CD4-positive, alpha-beta T cell (primary cell): ENCODE results near the gene YES1. TPM values are rescaled to one million over a fixed set of nuclear protein-coding genes. Genes with fewer than 3 reads are reported as not detected.

ENCODE experiments used
- ATAC-seq: fragments of 200-7000 bp; cut with Tn5 transposase; one replicate; pipeline ENCODE4 v1.10.0; 2022; ENCODE audit warnings: mild to moderate bottlenecking; ENCODE audit not compliant: poor library complexity
- CTCF ChIA-PET: fragments of 350-600 bp; sonication (Branson Sonifier 250); formaldehyde crosslinking; loops from one replicate; lab custom pipeline; 2021; ENCODE audit warnings: antibody characterized with exemption, inconsistent platforms; lab: Charles Lee
- POLR2A ChIA-PET: fragments of 350-600 bp; sonication (Branson Sonifier 250); formaldehyde crosslinking; loops from one replicate; lab custom pipeline; 2021; ENCODE audit warnings: antibody characterized with exemption, inconsistent platforms; lab: Charles Lee
- DNase-seq, 14 experiments: peaks; one replicate each; pipeline ENCODE4 v3.0.0-alpha.2; 2013 to 2020; ENCODE audit warnings: mixed read lengths in 2 of 14
- H3K27ac ChIP-seq, 2 donors: one replicate each; pipeline versions ENCODE4 v1.5.1 to v1.7.0; 2013; ENCODE audit warnings: low read length in 2 of 2, low read depth in 1 of 2, mild to moderate bottlenecking in 1 of 2
- H3K27me3 ChIP-seq, 2 experiments: 1 replicate in 1 of 2; 2 replicates in 1 of 2; pipeline versions ENCODE4 v1.6.1 to v1.7.0; 2013; ENCODE audit warnings: low read length in 2 of 2, control low read depth in 1 of 2, mild to moderate bottlenecking in 1 of 2, moderate library complexity in 1 of 2; ENCODE audit not compliant: insufficient read depth in 2 of 2, control insufficient read depth in 1 of 2
- H3K36me3 ChIP-seq: one replicate; pipeline ENCODE4 v1.6.1; 2013; ENCODE audit warnings: low read length, control low read depth; ENCODE audit not compliant: insufficient read depth
- H3K4me1 ChIP-seq: one replicate; pipeline ENCODE4 v1.6.1; 2013; ENCODE audit warnings: low read length, control low read depth; ENCODE audit not compliant: insufficient read depth
- H3K4me3 ChIP-seq: one replicate; pipeline ENCODE4 v1.5.1; 2013; ENCODE audit warnings: mild to moderate bottlenecking, low read length, moderate library complexity
- H3K9me3 ChIP-seq, 2 experiments: 1 replicate in 1 of 2; 2 replicates in 1 of 2; pipeline versions ENCODE4 v1.6.1 to v1.7.0; 2013; ENCODE audit warnings: low read length in 2 of 2, mild to moderate bottlenecking in 2 of 2, control low read depth in 1 of 2, moderate library complexity in 1 of 2; ENCODE audit not compliant: control insufficient read depth in 1 of 2, insufficient read depth in 1 of 2
- H3K27ac Mint-ChIP-seq: one replicate; pipeline ENCODE4 v1.8.0; 2020; ENCODE audit warnings: mixed read lengths
- H3K27me3 Mint-ChIP-seq: one replicate; pipeline ENCODE4 v1.8.0; 2021; ENCODE audit warnings: mixed read lengths
- H3K36me3 Mint-ChIP-seq: one replicate; pipeline ENCODE4 v1.8.0; 2021; ENCODE audit warnings: low read depth, mixed read lengths
- H3K4me1 Mint-ChIP-seq: one replicate; pipeline ENCODE4 v1.8.0; 2021; ENCODE audit warnings: low read depth, mixed read lengths
- H3K4me3 Mint-ChIP-seq: one replicate; pipeline ENCODE4 v1.8.0; 2020; ENCODE audit warnings: mild to moderate bottlenecking, mixed read lengths
- H3K9me3 Mint-ChIP-seq: one replicate; pipeline ENCODE4 v1.8.0; 2020; ENCODE audit warnings: mixed read lengths
- CTCF ChIP-seq: fragments of 200-600 bp; IDR thresholded peaks from one replicate; pipeline ENCODE4 v1.8.0; 2022; ENCODE audit warnings: antibody characterized with exemption, mild to moderate bottlenecking
- intact Hi-C, 2 experiments: fragments of 100-400 bp; cut with DNase I in 1 of 2; cut with micrococcal nuclease in 1 of 2; formaldehyde crosslinking; loops; one replicate each; pipeline versions ENCODE4 v1.15.1 to v1.9.0; 2023 to 2025; cut with DNase I, micrococcal nuclease
- total RNA-seq, 174 experiments: library from RNA in 2 of 174; stranded (reverse) in 2 of 174; gene quantifications; one replicate each; pipeline ENCODE4 v1.2.3 and lab custom pipeline; 2021 to 2026

YES1 gene
- total RNA-seq, 2 experiments from 2014 or later, result 17.6 to 19.8 TPM

GRCh38 chr18:677145-677544, 134.9 kb downstream of the YES1 start:
- no peak overlapping the region for H3K27ac ChIP-seq
- H3K27ac Mint-ChIP-seq, result no peak overlapping the region
- ChIA-PET POLR2A (no interaction called here), CTCF (no interaction called here)
- peaks cover 79% of the 10 kb centered on the region for H3K36me3 Mint-ChIP-seq
- H3K4me1 Mint-ChIP-seq, result peaks cover 8% of the 10 kb centered on the region
- H3K27me3 ChIP-seq, result no peaks in the 10 kb centered on the region
- intact Hi-C loops, result no loop called here
- no peak for DNase-seq
- H3K27me3 Mint-ChIP-seq, result no peaks in the 10 kb centered on the region
- no peak overlapping the region for H3K4me3 Mint-ChIP-seq
- no peaks in the 10 kb centered on the region for H3K9me3 ChIP-seq
- H3K4me1 ChIP-seq, result peaks cover 10% of the 10 kb centered on the region
- no peak for ATAC-seq
- H3K4me3 ChIP-seq, result no peak overlapping the region
- no peak for TF ChIP-seq CTCF
- H3K36me3 ChIP-seq, result peaks cover 60% of the 10 kb centered on the region
- no peaks in the 10 kb centered on the region for H3K9me3 Mint-ChIP-seq

GRCh38 chr18:676736-677135, 135.3 kb downstream of the YES1 start:
- Mint-ChIP-seq H3K4me3 (no peak overlapping the region), H3K27me3 (no peaks in the 10 kb centered on the region), H3K36me3 (peaks cover 78% of the 10 kb centered on the region), H3K4me1 (peaks cover 4% of the 10 kb centered on the region), H3K9me3 (no peaks in the 10 kb centered on the region), H3K27ac (no peak overlapping the region)
- Histone ChIP-seq H3K4me1 (peaks cover 6% of the 10 kb centered on the region), H3K27me3 (no peaks in the 10 kb centered on the region), H3K27ac (no peak overlapping the region), H3K36me3 (peaks cover 61% of the 10 kb centered on the region), H3K4me3 (no peak overlapping the region), H3K9me3 (no peaks in the 10 kb centered on the region)
- TF ChIP-seq CTCF, result no peak
- ChIA-PET CTCF (no interaction called here), POLR2A (no interaction called here)
- ATAC-seq (no peak), DNase-seq (no peak)
- intact Hi-C loops, result no loop called here

GRCh38 chr18:676069-676468, 136.0 kb downstream of the YES1 start:
- CTCF ChIA-PET, result no interaction called here
- H3K9me3 ChIP-seq, result no peaks in the 10 kb centered on the region
- H3K36me3 ChIP-seq, result peaks cover 60% of the 10 kb centered on the region
- POLR2A ChIA-PET, result no interaction called here
- ATAC-seq (no peak), DNase-seq (no peak)
- H3K27ac ChIP-seq, result no peak overlapping the region
- H3K9me3 Mint-ChIP-seq, result no peaks in the 10 kb centered on the region
- H3K4me3 ChIP-seq, result no peak overlapping the region
- H3K4me3 Mint-ChIP-seq, result no peak overlapping the region
- H3K4me1 Mint-ChIP-seq, result no peaks in the 10 kb centered on the region
- no peaks in the 10 kb centered on the region for H3K4me1 ChIP-seq
- no peak overlapping the region for H3K27ac Mint-ChIP-seq
- intact Hi-C loops, result no loop called here
- no peak for TF ChIP-seq CTCF
- H3K27me3 Mint-ChIP-seq, result no peaks in the 10 kb centered on the region
- H3K27me3 ChIP-seq, result no peaks in the 10 kb centered on the region
- H3K36me3 Mint-ChIP-seq, result peaks cover 78% of the 10 kb centered on the region
